CD14-positive monocyte (primary cell): ENCODE results near the gene DESI2. TPM values are rescaled to one million over a fixed set of nuclear protein-coding genes. Genes with fewer than 3 reads are reported as not detected.
A peak's percentile ranks its signal among the peaks of the same experiment; 100 is the strongest.

Experiments used
- DNase-seq, 3 donors: peaks; one replicate each; pipeline ENCODE4 v3.0.0-alpha.2; 2011 to 2022
- H2AFZ ChIP-seq: 2 replicates; pipeline ENCODE4 v1.6.0; 2012; ENCODE audit warnings: mild to moderate bottlenecking, low read depth, low read length, inconsistent platforms; ENCODE audit not compliant: insufficient read depth, poor library complexity, severe bottlenecking
- H3K27ac ChIP-seq, 2 donors: 1 replicate in 1 of 2; 2 replicates in 1 of 2; pipeline ENCODE4 v1.5.1; 2012 to 2013; ENCODE audit warnings: low read length in 2 of 2, control low read depth in 1 of 2, inconsistent platforms in 1 of 2, low read depth in 1 of 2, mild to moderate bottlenecking in 1 of 2
- H3K27me3 ChIP-seq, 2 donors: one replicate each; pipeline versions ENCODE4 v1.6.0 to v1.6.1; 2011 to 2013; ENCODE audit warnings: low read length in 2 of 2; ENCODE audit not compliant: control insufficient read depth in 2 of 2, insufficient read depth in 2 of 2
- H3K36me3 ChIP-seq, 2 donors: replicated peaks in 1 of 2; 1 replicate in 1 of 2; 2 replicates in 1 of 2; pipeline versions ENCODE4 v1.5.1 to v1.6.1; 2012 to 2013; ENCODE audit warnings: low read length in 2 of 2, control low read depth in 1 of 2, inconsistent platforms in 1 of 2, mild to moderate bottlenecking in 1 of 2; ENCODE audit not compliant: insufficient read depth in 2 of 2, control insufficient read depth in 1 of 2
- H3K4me1 ChIP-seq, 2 donors: 1 replicate in 1 of 2; 2 replicates in 1 of 2; pipeline versions ENCODE4 v1.5.1 to v1.6.1; 2012 to 2013; ENCODE audit warnings: low read length in 2 of 2, control low read depth in 1 of 2, inconsistent platforms in 1 of 2, mild to moderate bottlenecking in 1 of 2, moderate library complexity in 1 of 2; ENCODE audit not compliant: insufficient read depth in 2 of 2, control insufficient read depth in 1 of 2
- H3K4me2 ChIP-seq: replicated peaks from 2 replicates; pipeline ENCODE3; 2012; ENCODE audit warnings: low read length, moderate library complexity, mild to moderate bottlenecking; ENCODE audit not compliant: poor library complexity, severe bottlenecking; ENCODE audit errors: extremely low read depth
- H3K4me3 ChIP-seq, 3 experiments: fragments of 200-600 bp in 1 of 3; sonication (generic) in 1 of 3; replicated peaks in 1 of 3; 1 replicate in 2 of 3; 2 replicates in 1 of 3; pipeline ENCODE4 v1.5.1; 2011 to 2013; ENCODE audit warnings: low read length in 3 of 3, mild to moderate bottlenecking in 3 of 3, control low read depth in 2 of 3, low read depth in 2 of 3, inconsistent platforms in 1 of 3, moderate library complexity in 1 of 3
- H3K79me2 ChIP-seq: 2 replicates; pipeline ENCODE4 v1.6.0; 2012; ENCODE audit warnings: mild to moderate bottlenecking, control low read depth, inconsistent platforms, low read length, moderate library complexity; ENCODE audit not compliant: insufficient read depth
- H3K9ac ChIP-seq: 2 replicates; pipeline ENCODE4 v1.6.0; 2017; ENCODE audit warnings: low read length, mild to moderate bottlenecking; ENCODE audit not compliant: insufficient read depth, poor library complexity, severe bottlenecking
- H3K9me3 ChIP-seq, 2 donors: replicated peaks in 1 of 2; 1 replicate in 1 of 2; 2 replicates in 1 of 2; pipeline versions ENCODE4 v1.5.1 to v1.6.1; 2012 to 2013; ENCODE audit warnings: low read length in 2 of 2, control low read depth in 1 of 2; ENCODE audit not compliant: control insufficient read depth in 1 of 2, insufficient read depth in 1 of 2
- H4K20me1 ChIP-seq: 2 replicates; pipeline ENCODE4 v1.6.0; 2012; ENCODE audit warnings: mild to moderate bottlenecking, low read length, control low read depth, moderate library complexity; ENCODE audit not compliant: insufficient read depth
- H3K27ac Mint-ChIP-seq, 7 donors: one replicate each; pipeline ENCODE4 v1.8.0; 2020; ENCODE audit warnings: mild to moderate bottlenecking in 7 of 7, mixed read lengths in 7 of 7, moderate library complexity in 6 of 7, inconsistent platforms in 2 of 7
- H3K27me3 Mint-ChIP-seq, 3 donors: one replicate each; pipeline ENCODE4 v1.8.0; 2021 to 2022; ENCODE audit warnings: low read depth in 3 of 3, mild to moderate bottlenecking in 3 of 3, mixed read lengths in 3 of 3, moderate library complexity in 3 of 3, inconsistent platforms in 1 of 3
- H3K36me3 Mint-ChIP-seq, 2 donors: one replicate each; pipeline ENCODE4 v1.8.0; 2020; ENCODE audit warnings: mixed read lengths in 2 of 2, inconsistent platforms in 1 of 2, mild to moderate bottlenecking in 1 of 2
- H3K4me1 Mint-ChIP-seq: one replicate; pipeline ENCODE4 v1.8.0; 2020; ENCODE audit warnings: mild to moderate bottlenecking, mixed read lengths
- H3K4me3 Mint-ChIP-seq, 2 donors: one replicate each; pipeline ENCODE4 v1.8.0; 2020; ENCODE audit warnings: mild to moderate bottlenecking in 2 of 2, mixed read lengths in 2 of 2, moderate library complexity in 1 of 2
- H3K9me3 Mint-ChIP-seq, 7 donors: one replicate each; pipeline ENCODE4 v1.8.0; 2020 to 2022; ENCODE audit warnings: mixed read lengths in 7 of 7, mild to moderate bottlenecking in 6 of 7, moderate library complexity in 6 of 7, inconsistent platforms in 2 of 7
- WGBS: methylation state at CpG from one replicate; pipeline ENCODE4 v1.1.5; 2013; ENCODE audit warnings: missing lambda C conversion rate; ENCODE audit not compliant: insufficient coverage; 5-methylcytosine and 5-hydroxymethylcytosine counted together
- intact Hi-C, 2 donors: fragments of 100-400 bp; cut with micrococcal nuclease; formaldehyde crosslinking; loops; one replicate each; pipeline versions ENCODE4 v1.15.0 to v1.15.1; 2023
- polyA plus RNA-seq, 3 donors: library from polyadenylated mRNA; depleted of rRNA in 1 of 3; unstranded in 2 of 3; stranded (reverse) in 1 of 3; fragments of 300-500 nt in 2 of 3; fragments of >200 nt in 1 of 3; fragmentation: Illumina TruSeq in 2 of 3; gene quantifications; 1 replicate in 2 of 3; 2 replicates in 1 of 3; pipeline ENCODE4 v1.2.3, GENCODE V29; 2012 to 2021
- small RNA-seq: library from RNA; depleted of rRNA; stranded (forward); fragments of <200 nt; gene quantifications from one replicate; pipeline ENCODE3, GENCODE V24; 2012; ENCODE audit warnings: low read depth; ENCODE audit not compliant: insufficient read length
- TF ChIP-seq, protein P1 (sequence below): fragments of 200-600 bp; IDR thresholded peaks from one replicate; pipeline ENCODE4 v1.8.0; 2022; ENCODE audit warnings: antibody characterized with exemption, mild to moderate bottlenecking

Gene DESI2
- polyA plus RNA-seq, 3 donors, result 10.5 to 12.0 (median 11.2) TPM

DNA sequence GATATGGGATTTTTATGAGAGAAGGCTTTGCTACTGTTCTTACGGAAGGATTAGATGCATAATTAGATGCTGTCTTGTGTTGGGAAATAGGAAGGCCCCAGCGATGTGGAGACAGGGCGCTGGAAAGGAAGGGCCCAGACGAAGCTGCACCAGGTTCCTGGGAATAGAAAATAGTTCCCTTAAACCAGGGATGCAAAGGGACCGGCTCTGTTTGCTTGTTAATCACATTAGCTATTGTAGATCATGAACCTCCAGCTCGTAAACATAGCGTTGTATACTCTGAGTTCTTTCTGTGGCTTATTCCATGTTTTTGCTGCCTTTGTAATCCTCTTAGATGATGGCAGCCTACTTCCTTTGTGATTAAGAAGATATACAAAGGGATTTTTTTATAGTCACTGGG is 102.7 kb downstream of the DESI2 start:
- Mint-ChIP-seq H3K4me3 (no peak overlapping the region), H3K36me3 (no peaks in the 10 kb centered on the region), H3K27ac (no peak overlapping the region), H3K9me3 (no peaks in the 10 kb centered on the region), H3K27me3 (peaks cover 0 to 4% (median 4%) of the 10 kb centered on the region in 3 donors), H3K4me1 (no peaks in the 10 kb centered on the region)
- TF ChIP-seq, protein P1, sequence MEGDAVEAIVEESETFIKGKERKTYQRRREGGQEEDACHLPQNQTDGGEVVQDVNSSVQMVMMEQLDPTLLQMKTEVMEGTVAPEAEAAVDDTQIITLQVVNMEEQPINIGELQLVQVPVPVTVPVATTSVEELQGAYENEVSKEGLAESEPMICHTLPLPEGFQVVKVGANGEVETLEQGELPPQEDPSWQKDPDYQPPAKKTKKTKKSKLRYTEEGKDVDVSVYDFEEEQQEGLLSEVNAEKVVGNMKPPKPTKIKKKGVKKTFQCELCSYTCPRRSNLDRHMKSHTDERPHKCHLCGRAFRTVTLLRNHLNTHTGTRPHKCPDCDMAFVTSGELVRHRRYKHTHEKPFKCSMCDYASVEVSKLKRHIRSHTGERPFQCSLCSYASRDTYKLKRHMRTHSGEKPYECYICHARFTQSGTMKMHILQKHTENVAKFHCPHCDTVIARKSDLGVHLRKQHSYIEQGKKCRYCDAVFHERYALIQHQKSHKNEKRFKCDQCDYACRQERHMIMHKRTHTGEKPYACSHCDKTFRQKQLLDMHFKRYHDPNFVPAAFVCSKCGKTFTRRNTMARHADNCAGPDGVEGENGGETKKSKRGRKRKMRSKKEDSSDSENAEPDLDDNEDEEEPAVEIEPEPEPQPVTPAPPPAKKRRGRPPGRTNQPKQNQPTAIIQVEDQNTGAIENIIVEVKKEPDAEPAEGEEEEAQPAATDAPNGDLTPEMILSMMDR, result no peak
- Histone ChIP-seq H2AFZ (no peak overlapping the region), H3K9me3 (no peaks in the 10 kb centered on the region), H3K4me3 (no peak overlapping the region), H3K27ac (no peak overlapping the region), H3K79me2 (no peaks in the 10 kb centered on the region), H4K20me1 (no peaks in the 10 kb centered on the region), H3K9ac (no peak overlapping the region), H3K4me1 (no peaks in the 10 kb centered on the region), H3K4me2 (no peak overlapping the region), H3K36me3 (no peaks in the 10 kb centered on the region), H3K27me3 (no peaks in the 10 kb centered on the region)
- DNase-seq, result no peak
- 80% methylated on average over 1 of the region's 7 CpGs for WGBS
- intact Hi-C loops, result no loop called here

GRCh38 chr1:244757091-244757939 is 104.4 kb downstream of the DESI2 start:
- H3K36me3 Mint-ChIP-seq, result no peaks in the 10 kb centered on the region
- Histone ChIP-seq H3K9me3 (no peaks in the 10 kb centered on the region), H4K20me1 (no peaks in the 10 kb centered on the region), H3K27ac (no peak overlapping the region), H3K4me3 (no peak overlapping the region), H3K36me3 (no peaks in the 10 kb centered on the region), H3K27me3 (no peaks in the 10 kb centered on the region), H3K79me2 (no peaks in the 10 kb centered on the region), H3K9ac (no peak overlapping the region), H2AFZ (no peak overlapping the region), H3K4me2 (no peak overlapping the region), H3K4me1 (no peaks in the 10 kb centered on the region)
- H3K9me3 Mint-ChIP-seq, result peaks cover 0 to under 1% (median 0%) of the 10 kb centered on the region in 7 donors
- H3K4me1 Mint-ChIP-seq, result no peaks in the 10 kb centered on the region
- H3K27me3 Mint-ChIP-seq, result peaks cover 2 to 7% (median 4%) of the 10 kb centered on the region in 3 donors
- H3K27ac Mint-ChIP-seq, result peak overlapping the region in 1 of 7 donors; percentile 50
- WGBS, result 95% methylated on average over 13 of the region's 15 CpGs
- intact Hi-C loops, result no loop called here
- TF ChIP-seq, protein P1, result no peak
- no peak overlapping the region for H3K4me3 Mint-ChIP-seq
- DNase-seq, result no peak

Small RNAs within 50 kb of the gene (small RNA-seq; reads per million reads assigned to genes)
- not detected for gene AL451007.1

Other genes with a start within 250 kb of the DESI2 start
- gene ADSS2, start 201.2 kb upstream of the DESI2 start, polyA plus RNA-seq, result 10 to 100 TPM; 24.4 to 33.5 (median 26.3) TPM
- under 1 TPM in 1 of 3 donors, not detected in 2; 0.63 TPM for gene CATSPERE, start 191.9 kb upstream of the DESI2 start, polyA plus RNA-seq
- gene COX20, start 182.5 kb downstream of the DESI2 start, polyA plus RNA-seq, result 10 to 100 TPM; 15.8 to 21.6 (median 17.9) TPM
- gene HNRNPU, start 211.4 kb downstream of the DESI2 start, polyA plus RNA-seq, result 100 to 1,000 TPM in 2 of 3 donors, 10 to 100 TPM in 1; 71.5 to 197 (median 143) TPM